Erythroblast (primary cell): Measurements from ENCODE around the gene ARFGAP2.

ENCODE experiments used
- GATA1 ChIP-seq: IDR thresholded peaks from 2 replicates; pipeline ENCODE4 v1.6.1; 2011; ENCODE audit warnings: low read depth, mild to moderate bottlenecking, control low read depth, low read length, moderate library complexity
- POLR2A ChIP-seq: IDR thresholded peaks from 2 replicates; pipeline ENCODE4 v1.6.1; 2011; ENCODE audit warnings: mild to moderate bottlenecking, low read length

GRCh38 chr11:47137476-47137875 is 39.2 kb downstream of the ARFGAP2 start:
- no peak for TF ChIP-seq POLR2A
- TF ChIP-seq GATA1: no peak
